LNCAP (cell line): Measurements from ENCODE around the gene TSPAN4.

Experiments
- CTCF ChIP-seq: fragments of 450-650 bp; IDR thresholded peaks from 2 replicates; pipeline ENCODE4 v1.5.1; 2017; ENCODE audit warnings: mild to moderate bottlenecking

TSPAN4 gene

GRCh38 chr11:910589-911030 lies 68.0 kb downstream of the TSPAN4 start, which contains the start of gene CHID1:
TSS of gene CHID1 (minus strand) at chr11:910810. CDS start at chr11:904816, 5,994 bp downstream.
- no peak for TF ChIP-seq CTCF

- peak; percentile 21; the same call in 1 of the 2 replicates for TF ChIP-seq CTCF
These were observed 68.6 kb downstream of the TSPAN4 start for GRCh38 chr11:911031-911889.

- no peak for TF ChIP-seq CTCF
These were observed 69.2 kb downstream of the TSPAN4 start for GRCh38 chr11:911890-912219.

- TF ChIP-seq CTCF, result no peak
These were observed 69.6 kb downstream of the TSPAN4 start for GRCh38 chr11:912266-912665.

- no peak for TF ChIP-seq CTCF
These were observed 70.4 kb downstream of the TSPAN4 start for GRCh38 chr11:913043-913442.

GRCh38 chr11:914204-914603 lies 71.6 kb downstream of the TSPAN4 start:
- no peak for TF ChIP-seq CTCF

- TF ChIP-seq CTCF, result no peak
These were observed 72.3 kb downstream of the TSPAN4 start for GRCh38 chr11:914747-915501.
